Stimulated activated CD4-positive, alpha-beta T cell treated with anti-CD3 and anti-CD28 coated beads, Interleukin-1b, Interleukin-23, amount 100 ng/mL, for 24 hours (primary cell): ENCODE measurements around the gene GPR137B.

Experiments
- DNase-seq, 4 experiments: peaks; one replicate each; pipeline ENCODE4 v3.0.0-alpha.2; 2020; ENCODE audit warnings: low read depth in 4 of 4, low spot score in 1 of 4

Gene GPR137B

DNA sequence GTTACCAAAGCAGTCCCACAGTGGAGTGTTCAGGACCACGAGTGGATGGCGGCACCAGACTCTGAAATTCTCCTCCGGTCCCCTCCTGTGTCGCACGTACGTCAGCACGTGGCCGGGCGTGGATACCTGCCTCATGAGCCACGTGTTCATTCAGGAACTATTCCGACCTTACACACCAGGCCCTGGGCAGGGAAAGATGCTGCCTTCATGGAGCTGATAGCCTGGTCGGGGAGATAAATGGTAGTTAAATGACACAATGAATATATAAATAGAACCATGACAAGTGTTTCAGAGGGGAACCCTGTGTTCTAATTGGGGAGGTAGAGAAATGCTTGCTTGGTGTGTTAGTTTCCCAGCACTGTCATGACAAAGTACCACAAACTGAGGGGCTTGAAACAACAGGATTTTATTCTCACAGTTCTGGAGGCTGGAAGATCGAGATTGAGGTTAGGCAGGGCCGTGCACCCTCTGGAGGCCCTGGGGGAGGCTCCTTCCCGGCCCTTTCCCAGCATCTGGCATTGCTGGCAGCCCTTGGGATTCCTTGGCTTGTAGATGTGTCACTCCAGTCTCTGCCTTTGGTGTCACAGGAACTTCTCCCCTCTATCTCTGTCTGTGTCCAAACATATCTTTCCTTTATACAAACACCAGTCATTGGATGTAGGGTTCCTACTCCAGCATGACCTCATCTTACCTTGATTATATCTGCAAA is 28.9 kb upstream of the GPR137B start:
- no peak for DNase-seq

GRCh38 chr1:236114076-236114747 is 28.1 kb upstream of the GPR137B start:
- DNase-seq: no peak

GRCh38 chr1:236117710-236118109 is 24.6 kb upstream of the GPR137B start:
- no peak for DNase-seq

- DNase-seq: no peak
Measured at GRCh38 chr1:236119943-236120484, 22.3 kb upstream of the GPR137B start.

DNA sequence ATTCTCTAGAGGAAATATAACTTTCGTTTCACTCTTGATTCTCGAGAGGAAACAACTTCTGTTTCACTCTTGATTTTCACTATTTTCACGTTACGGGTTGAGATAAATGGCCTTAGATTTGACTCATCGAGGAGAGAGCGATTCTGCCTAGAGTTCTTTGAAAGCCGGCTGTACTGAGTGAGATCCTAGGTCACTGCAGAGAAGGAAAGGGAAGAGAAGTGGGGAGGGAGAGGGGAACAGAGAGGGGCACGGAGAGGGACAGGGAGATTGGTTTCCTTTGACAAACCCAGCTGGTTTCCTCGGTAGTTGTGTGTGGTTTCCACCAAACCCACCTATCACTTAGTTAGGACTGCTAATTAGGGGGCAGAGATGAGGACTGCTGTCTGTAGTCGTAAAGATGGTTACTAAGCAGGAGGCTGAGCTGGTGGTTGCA is 21.6 kb upstream of the GPR137B start:
- no peak for DNase-seq

GRCh38 chr1:236122176-236122575 is 20.2 kb upstream of the GPR137B start:
- DNase-seq: no peak

DNA sequence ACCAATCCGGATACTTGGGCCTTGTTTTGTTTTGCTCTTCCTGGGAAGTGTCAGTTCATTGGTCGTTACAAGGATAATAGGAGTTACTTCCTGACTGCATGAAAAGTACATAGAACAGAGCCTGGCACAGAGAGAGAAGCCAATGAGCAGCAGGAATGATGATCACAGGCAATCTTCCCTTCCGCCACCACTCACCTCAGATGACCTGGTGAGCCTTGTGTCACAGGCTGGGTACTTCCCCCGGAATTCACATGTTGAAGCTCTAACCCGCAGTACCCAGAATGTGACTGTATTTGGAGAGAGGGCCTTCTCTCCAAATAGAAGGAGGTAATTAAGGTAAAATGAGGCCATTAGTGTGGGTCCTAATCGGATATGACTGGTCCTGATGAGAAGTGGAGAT is 18.8 kb upstream of the GPR137B start:
- no peak for DNase-seq

GRCh38 chr1:236124965-236125364 is 17.4 kb upstream of the GPR137B start:
- no peak for DNase-seq

DNA sequence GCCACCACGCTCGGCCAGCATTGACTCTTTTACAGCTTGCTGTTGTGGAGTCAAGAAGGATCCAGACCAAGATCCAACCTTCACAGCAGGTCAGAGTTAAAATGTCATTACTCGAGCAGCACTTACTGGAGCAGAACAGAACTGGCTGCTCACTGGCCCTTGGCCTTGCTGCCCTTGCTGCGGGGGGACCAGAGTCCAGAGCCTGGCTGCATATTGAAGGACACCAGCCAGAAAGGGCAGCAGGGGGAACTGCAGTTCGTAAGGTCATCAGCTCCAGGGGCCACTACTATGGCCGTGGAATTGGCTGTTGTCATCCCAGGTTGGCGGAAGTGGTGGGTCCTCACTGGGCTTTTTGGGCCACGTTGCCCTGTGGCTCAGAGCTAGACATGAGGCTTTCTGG is 15.3 kb upstream of the GPR137B start:
- no peak for DNase-seq

DNA sequence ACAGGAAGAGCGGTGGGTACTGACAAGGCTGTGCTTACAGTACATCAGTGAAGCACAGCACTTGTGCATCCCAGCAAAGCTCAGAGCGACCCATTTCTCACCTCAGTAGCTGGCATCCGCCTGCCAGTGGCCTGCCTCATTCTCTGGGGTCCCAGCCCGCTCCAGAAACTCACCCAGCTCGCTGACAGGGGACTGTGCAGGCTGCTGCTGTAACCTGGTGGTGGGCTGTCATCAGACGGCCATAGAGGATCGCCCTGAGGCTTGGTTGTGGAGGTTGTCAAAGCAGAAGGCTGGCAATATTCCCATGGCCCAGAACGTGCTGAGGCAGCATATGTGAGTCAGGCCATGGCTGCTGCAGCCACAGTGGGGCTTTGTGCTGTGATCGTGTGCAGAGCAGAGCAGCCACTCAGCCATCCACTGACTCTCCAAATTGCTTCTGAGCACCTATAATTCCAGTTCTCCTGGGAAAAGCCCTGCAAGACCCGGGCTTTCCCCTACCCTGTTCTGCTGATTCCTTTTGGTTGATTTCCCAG is 13.6 kb upstream of the GPR137B start:
- no peak for DNase-seq

- DNase-seq: no peak
Measured at GRCh38 chr1:236129306-236129705, 13.0 kb upstream of the GPR137B start.

GRCh38 chr1:236130372-236130771 is 12.0 kb upstream of the GPR137B start:
- DNase-seq: no peak

GRCh38 chr1:236131916-236132315 is 10.4 kb upstream of the GPR137B start:
- DNase-seq: no peak

- no peak for DNase-seq
Measured at GRCh38 chr1:236132420-236133046, 9.8 kb upstream of the GPR137B start.

DNA sequence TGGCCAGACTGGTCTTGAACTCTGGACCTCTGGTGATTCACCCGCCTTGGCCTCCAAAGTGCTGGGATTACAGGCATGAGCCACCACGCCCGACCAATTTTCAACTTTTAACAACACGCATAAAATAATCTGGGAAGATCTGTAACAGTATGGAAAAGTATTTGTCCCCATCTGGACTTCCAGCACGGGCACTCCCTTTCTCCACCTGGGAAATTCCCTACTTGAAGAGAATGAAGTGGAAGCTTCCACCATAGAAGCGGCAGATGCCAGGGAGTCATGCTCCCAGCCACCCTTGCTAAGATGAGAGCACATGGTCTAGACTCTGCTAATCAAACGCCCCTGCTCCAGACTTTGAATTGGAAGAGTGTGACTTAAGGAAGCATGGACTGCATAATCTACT is 9.0 kb upstream of the GPR137B start:
- no peak for DNase-seq

- DNase-seq: no peak
Measured at GRCh38 chr1:236133802-236134201, 8.5 kb upstream of the GPR137B start.

GRCh38 chr1:236137285-236137852 is 5.0 kb upstream of the GPR137B start:
- DNase-seq: no peak

DNA sequence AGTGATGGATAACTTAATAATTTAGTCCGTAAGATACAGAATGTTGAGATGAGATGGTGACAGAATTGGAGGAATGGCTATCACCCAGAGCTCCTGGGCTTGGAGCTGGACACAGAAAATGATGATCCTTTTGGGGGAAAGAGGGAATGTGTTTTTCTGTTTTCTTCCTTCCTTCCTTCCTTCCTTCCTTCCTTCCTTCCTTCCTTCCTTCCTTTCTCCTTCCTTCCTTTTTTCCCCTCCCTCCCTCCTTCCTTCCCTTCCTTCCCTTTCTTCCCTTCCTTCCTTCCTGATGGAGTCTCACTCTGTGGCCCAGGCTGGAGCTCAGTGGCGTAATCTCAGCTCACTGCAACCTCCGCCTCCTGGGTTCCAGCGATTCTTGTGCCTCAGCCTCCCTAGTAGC is 2.8 kb upstream of the GPR137B start:
- DNase-seq: no peak

DNA sequence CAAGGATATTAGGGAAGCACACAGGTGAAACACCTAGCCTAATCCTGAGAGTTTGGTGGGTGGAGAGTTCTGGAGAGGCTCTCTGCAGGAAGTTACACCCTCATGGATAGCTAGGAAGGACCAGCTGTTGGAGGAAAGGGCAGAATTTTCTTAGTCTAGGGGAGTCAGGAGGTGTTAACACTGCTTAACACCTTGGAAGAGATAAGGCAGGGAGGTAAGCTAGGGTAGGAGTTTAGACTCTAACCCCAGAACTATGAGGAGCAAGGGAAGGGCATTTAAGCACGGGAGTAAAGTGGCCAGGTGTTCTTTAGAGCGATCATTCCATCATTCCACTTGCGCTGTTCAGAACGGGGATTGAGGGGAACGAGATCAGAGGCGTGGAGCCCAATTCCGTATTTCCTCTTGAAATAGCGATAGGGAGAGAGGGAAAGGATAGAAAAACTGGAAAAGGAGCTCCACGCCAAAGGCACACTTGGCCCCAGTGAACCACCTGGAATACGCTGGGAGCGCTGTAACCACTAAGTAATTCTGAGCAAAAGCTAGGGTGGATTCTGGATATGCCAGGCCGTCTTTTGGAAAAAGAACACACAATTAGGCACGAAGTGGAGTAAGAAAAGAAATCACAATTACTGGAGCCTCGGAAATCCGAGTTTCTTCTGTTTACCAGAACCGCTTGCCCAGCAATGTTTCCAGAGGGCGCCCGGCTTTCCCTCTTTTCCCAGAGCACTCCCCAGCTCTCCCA is 1.5 kb upstream of the GPR137B start:
- DNase-seq: no peak

DNA sequence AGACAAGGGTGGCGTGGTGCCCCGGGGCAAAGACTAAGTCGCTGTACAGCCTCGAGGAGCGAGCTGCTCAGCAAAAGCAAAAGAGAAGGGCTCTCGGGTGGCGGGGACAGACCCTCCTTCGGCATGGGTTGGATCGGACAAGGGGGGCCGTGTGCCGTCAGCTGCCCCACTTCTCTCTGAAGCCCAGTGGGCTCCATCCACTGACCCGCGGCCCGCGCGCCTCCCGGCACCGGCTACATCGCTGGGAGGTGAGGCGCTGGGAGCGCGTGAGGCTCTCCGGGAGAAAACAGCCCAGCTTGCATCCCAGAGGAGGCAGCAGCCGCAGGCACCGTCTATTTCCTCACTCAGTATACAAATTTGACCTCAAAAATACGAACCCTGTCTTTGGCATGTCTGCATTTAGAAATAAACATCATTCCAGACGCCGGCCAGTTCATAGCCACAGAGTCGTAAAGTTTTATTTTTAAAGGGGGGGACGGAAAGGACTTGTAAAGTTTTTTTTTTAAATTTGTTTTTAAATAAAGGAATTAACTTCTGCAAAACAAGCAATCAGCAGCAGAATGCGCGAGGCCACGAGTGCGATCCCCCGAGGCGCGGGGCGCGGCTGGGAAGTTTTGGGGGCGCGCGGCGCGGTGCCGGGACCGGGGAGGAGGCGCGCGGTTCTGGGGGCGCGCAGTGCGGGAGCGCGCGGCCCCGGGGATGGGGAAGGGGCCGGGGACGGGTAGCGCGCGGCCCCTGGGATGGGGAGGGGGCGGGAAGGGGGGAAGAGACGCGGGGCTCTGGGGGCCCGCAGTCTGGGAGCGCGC is 689 bp upstream of the GPR137B start:
- DNase-seq: no peak
